Mesendoderm (in vitro differentiated cells): ENCODE measurements around the gene CPAMD8.
"Not testable (repeated sequence)": the region's sequence is repeated elsewhere in the genome, so short reads cannot be mapped to it uniquely, and the experiment has no call there.

Experiments
- DNase-seq: peaks from one replicate; pipeline ENCODE4 v3.0.0; 2013
- H2AK5ac ChIP-seq: 2 replicates; pipeline ENCODE4 v1.6.1; 2013; ENCODE audit warnings: low read length, inconsistent platforms
- H2BK120ac ChIP-seq: 2 replicates; pipeline ENCODE4 v1.6.1; 2013; ENCODE audit warnings: low read depth, mild to moderate bottlenecking, low read length, moderate library complexity, mixed read lengths
- H2BK15ac ChIP-seq: replicated peaks from 2 replicates; pipeline ENCODE4 v1.6.1; 2013; ENCODE audit warnings: low read depth, mild to moderate bottlenecking, moderate library complexity
- H2BK5ac ChIP-seq: 2 replicates; pipeline ENCODE4 v1.6.1; 2013; ENCODE audit warnings: low read length, inconsistent platforms
- H3K18ac ChIP-seq: 2 replicates; pipeline ENCODE4 v1.6.1; 2013; ENCODE audit warnings: mild to moderate bottlenecking, low read length, mixed read lengths
- H3K23ac ChIP-seq: one replicate; pipeline ENCODE4 v1.6.1; 2013; ENCODE audit warnings: low read length
- H3K27ac ChIP-seq: 2 replicates; pipeline ENCODE4 v1.5.1; 2013; ENCODE audit warnings: low read depth, mild to moderate bottlenecking, inconsistent platforms, low read length, moderate library complexity
- H3K27me3 ChIP-seq: 2 replicates; pipeline ENCODE4 v1.6.1; 2013; ENCODE audit warnings: low read length, control low read depth, mild to moderate bottlenecking, inconsistent platforms; ENCODE audit not compliant: insufficient read depth, poor library complexity
- H3K36me3 ChIP-seq: 2 replicates; pipeline ENCODE4 v1.6.1; 2013; ENCODE audit warnings: low read length, inconsistent platforms; ENCODE audit not compliant: control insufficient read depth, insufficient read depth
- H3K4ac ChIP-seq: one replicate; pipeline ENCODE4 v1.6.1; 2013; ENCODE audit warnings: low read depth, mild to moderate bottlenecking, low read length, moderate library complexity
- H3K4me1 ChIP-seq: 2 replicates; pipeline ENCODE4 v1.6.1; 2013; ENCODE audit warnings: low read depth, low read length, inconsistent platforms; ENCODE audit not compliant: control insufficient read depth
- H3K4me2 ChIP-seq: 2 replicates; pipeline ENCODE4 v1.6.1; 2013; ENCODE audit warnings: low read length
- H3K4me3 ChIP-seq: 2 replicates; pipeline ENCODE4 v1.5.1; 2013; ENCODE audit warnings: mild to moderate bottlenecking, low read length
- H3K56ac ChIP-seq: one replicate; pipeline ENCODE4 v1.6.1; 2013; ENCODE audit warnings: low read length
- H3K79me1 ChIP-seq: 2 replicates; pipeline ENCODE4 v1.6.1; 2013; ENCODE audit warnings: low read length, inconsistent platforms
- H3K79me2 ChIP-seq: 2 replicates; pipeline ENCODE4 v1.6.1; 2013; ENCODE audit warnings: mild to moderate bottlenecking, low read length; ENCODE audit not compliant: control insufficient read depth, insufficient read depth
- H3K9ac ChIP-seq: 2 replicates; pipeline ENCODE4 v1.6.1; 2013; ENCODE audit warnings: low read length, inconsistent platforms
- H4K5ac ChIP-seq: one replicate; pipeline ENCODE4 v1.6.1; 2013; ENCODE audit warnings: low read length
- H4K8ac ChIP-seq: one replicate; pipeline ENCODE4 v1.6.1; 2013; ENCODE audit warnings: low read depth, mild to moderate bottlenecking, control low read depth, low read length, moderate library complexity
- WGBS: extraction: QIAGEN DNeasy Blood & Tissue Kit; methylation state at CpG from one replicate; pipeline ENCODE4 v1.1.7; 2013; ENCODE audit warnings: low lambda C conversion rate, missing lambda C conversion rate; ENCODE audit not compliant: insufficient coverage; ENCODE audit errors: extremely low coverage; 5-methylcytosine and 5-hydroxymethylcytosine counted together

CPAMD8 gene

DNA sequence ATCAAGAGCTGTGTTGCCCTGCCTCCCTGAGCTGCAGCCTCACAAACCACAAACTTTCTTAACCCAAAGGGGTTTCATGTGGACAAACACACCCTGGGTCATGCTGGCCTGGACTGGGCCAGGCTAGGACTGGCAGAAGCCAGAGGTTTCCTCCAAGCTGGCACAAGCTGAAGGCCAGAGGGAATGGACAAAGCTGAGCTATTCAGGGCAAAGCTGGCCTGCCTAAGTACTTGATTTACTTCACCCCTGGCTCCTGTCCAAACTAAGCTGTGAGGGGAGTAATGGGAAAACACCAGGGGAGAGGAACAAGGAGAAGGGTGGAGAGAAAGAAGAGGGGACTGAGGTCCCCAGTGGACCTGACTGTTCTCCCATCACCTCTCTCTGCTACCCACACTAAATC, 6.2 kb downstream of the CPAMD8 start:
- no peak overlapping the region for H2BK15ac ChIP-seq
- DNase-seq = no peak

DNA sequence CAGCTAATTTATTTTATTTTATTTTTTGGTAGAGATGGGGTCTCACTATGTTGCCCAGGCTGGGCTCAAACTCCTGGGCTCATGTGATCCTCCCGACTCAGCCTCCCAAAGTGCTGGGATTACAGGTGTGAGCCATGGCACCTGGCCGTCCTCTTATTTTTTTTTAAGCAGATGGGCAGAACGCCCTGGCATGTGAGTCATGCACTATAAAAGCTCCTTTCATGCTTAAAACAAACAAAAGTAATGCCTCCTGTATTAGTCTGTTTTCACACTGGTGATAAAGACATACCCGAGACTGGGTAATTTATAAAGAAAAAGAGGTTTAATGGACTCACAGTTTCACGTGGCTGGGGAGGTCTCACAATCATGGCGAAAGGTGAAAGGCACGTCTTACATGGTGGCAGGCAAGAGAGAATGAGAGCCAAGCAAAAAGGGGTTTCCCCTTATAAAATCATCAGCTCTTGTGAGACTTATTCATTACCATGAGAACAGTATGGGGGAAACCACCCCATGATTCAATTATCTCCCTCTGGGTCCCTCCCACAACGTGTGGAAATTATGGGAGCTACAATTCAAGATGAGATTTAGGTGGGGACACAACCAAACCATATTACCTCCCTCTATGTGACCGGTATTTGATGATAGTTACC, 12.3 kb downstream of the CPAMD8 start:
- H3K36me3 ChIP-seq, H4K5ac ChIP-seq, H3K18ac ChIP-seq, H2AK5ac ChIP-seq, H3K4me3 ChIP-seq, H3K9ac ChIP-seq, H3K56ac ChIP-seq, H3K4me1 ChIP-seq, H3K27me3 ChIP-seq, H3K79me2 ChIP-seq, H3K4me2 ChIP-seq, H2BK5ac ChIP-seq, H2BK120ac ChIP-seq, DNase-seq, H3K23ac ChIP-seq, H4K8ac ChIP-seq, H3K27ac ChIP-seq, H3K79me1 ChIP-seq, H2BK15ac ChIP-seq, H3K4ac ChIP-seq: not testable (repeated sequence)
- no CpG with 5 or more reads among the region's 9 CpGs for WGBS

More for the DNA sequence above, 6.2 kb downstream of the CPAMD8 start:
- Histone ChIP-seq H3K79me1 (no peaks in the 10 kb centered on the region), H2BK120ac (no peak overlapping the region), H3K36me3 (no peaks in the 10 kb centered on the region), H3K4me2 (no peak overlapping the region), H2BK5ac (no peak overlapping the region), H3K56ac (no peak overlapping the region), H4K8ac (no peak overlapping the region), H3K27ac (no peak overlapping the region), H3K27me3 (no peaks in the 10 kb centered on the region), H3K79me2 (no peaks in the 10 kb centered on the region), H3K23ac (no peak overlapping the region), H3K9ac (no peak overlapping the region), H3K4me1 (no peaks in the 10 kb centered on the region), H2AK5ac (no peak overlapping the region), H3K18ac (no peak overlapping the region), H4K5ac (no peak overlapping the region), H3K4me3 (no peak overlapping the region), H3K4ac (no peak overlapping the region)

DNA sequence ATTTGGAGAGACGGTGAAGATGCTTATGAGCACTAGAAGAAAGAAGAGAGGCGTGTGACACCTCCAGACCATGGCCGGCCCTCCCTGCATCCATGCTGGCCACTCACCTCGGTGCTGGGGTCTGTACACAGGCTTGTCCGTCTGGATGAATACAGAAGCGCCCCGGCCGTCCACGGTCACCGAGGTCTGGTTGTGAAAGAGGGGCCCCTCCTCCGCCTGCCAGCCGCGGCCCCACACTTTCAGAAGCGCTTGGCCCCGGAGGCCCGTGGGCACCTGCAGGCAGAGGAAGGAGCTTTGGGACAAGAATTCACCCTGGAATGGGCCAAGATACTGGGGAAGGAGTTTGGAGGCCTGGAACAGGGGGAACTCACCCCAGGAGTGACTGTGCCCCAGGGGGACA, 15.1 kb downstream of the CPAMD8 start:
- H3K4ac ChIP-seq = no peak overlapping the region
- no peak overlapping the region for H2BK120ac ChIP-seq
- no peaks in the 10 kb centered on the region for H3K79me1 ChIP-seq
- no peak for DNase-seq
- no peak overlapping the region for H3K18ac ChIP-seq
- no peaks in the 10 kb centered on the region for H3K36me3 ChIP-seq
- no peak overlapping the region for H3K56ac ChIP-seq
- H3K4me1 ChIP-seq = no peaks in the 10 kb centered on the region
- no peak overlapping the region for H4K5ac ChIP-seq
- no peak overlapping the region for H3K4me3 ChIP-seq
- no peak overlapping the region for H3K27ac ChIP-seq
- H3K9ac ChIP-seq = no peak overlapping the region
- no peak overlapping the region for H2BK15ac ChIP-seq
- no peak overlapping the region for H2AK5ac ChIP-seq
- no peak overlapping the region for H2BK5ac ChIP-seq
- no CpG with 5 or more reads among the region's 16 CpGs for WGBS
- no peak overlapping the region for H4K8ac ChIP-seq
- H3K79me2 ChIP-seq = no peaks in the 10 kb centered on the region
- no peak overlapping the region for H3K4me2 ChIP-seq
- no peak overlapping the region for H3K23ac ChIP-seq
- no peaks in the 10 kb centered on the region for H3K27me3 ChIP-seq

DNA sequence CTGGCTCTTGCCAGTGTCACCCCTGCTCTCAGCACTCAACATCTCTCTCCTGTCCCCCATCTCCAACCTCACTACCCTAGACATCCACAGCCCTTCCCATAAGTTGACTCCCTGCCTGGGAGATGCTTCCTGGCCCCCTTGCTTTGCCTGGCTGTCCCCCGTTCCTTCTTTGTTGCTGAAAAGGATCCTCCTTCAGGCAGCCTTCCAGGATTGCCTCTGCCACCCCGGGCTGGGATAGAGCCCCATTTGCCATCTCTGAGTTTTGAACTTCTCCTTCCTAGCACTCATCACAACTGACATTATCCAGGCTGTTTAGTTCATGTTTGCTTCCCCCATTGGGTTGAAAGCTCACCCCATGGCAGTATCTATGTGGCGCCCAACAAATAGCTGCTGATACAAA, 20.0 kb downstream of the CPAMD8 start:
- Histone ChIP-seq H3K4me1 (no peaks in the 10 kb centered on the region), H3K27me3 (no peaks in the 10 kb centered on the region), H3K56ac (no peak overlapping the region), H3K27ac (no peak overlapping the region), H4K5ac (no peak overlapping the region), H3K4ac (no peak overlapping the region), H2BK15ac (no peak overlapping the region), H2AK5ac (no peak overlapping the region), H3K36me3 (no peaks in the 10 kb centered on the region), H3K23ac (no peak overlapping the region), H3K79me1 (no peaks in the 10 kb centered on the region), H3K4me2 (no peak overlapping the region), H3K79me2 (no peaks in the 10 kb centered on the region), H3K18ac (no peak overlapping the region), H2BK5ac (no peak overlapping the region), H4K8ac (no peak overlapping the region), H3K9ac (no peak overlapping the region), H2BK120ac (no peak overlapping the region), H3K4me3 (no peak overlapping the region)
- no peak for DNase-seq
- WGBS = no CpG with 5 or more reads among the region's 3 CpGs

DNA sequence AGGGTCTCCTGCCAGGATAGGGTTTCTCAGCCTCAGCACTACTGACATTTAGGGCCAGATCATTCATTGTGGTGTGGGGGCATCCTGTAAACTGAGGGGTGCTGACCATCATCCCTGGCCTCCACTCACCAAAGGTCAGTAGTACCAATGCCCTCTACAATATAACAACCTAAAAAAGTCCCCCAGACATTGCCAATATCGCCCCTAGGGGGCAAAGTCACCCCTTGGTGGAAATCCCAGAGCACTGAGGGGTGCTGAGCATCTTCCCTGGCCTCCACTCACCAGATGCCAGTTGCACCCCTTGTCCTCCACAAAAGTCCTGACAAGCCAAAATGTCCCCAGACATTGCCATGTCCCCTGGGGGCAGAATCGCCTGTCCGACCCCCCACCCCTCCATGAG, 21.6 kb downstream of the CPAMD8 start:
- Histone ChIP-seq H3K4me1 (no peaks in the 10 kb centered on the region), H3K27ac (no peak overlapping the region), H3K4me3 (no peak overlapping the region), H3K18ac (no peak overlapping the region), H3K9ac (no peak overlapping the region), H3K4me2 (no peak overlapping the region), H3K4ac (no peak overlapping the region), H2AK5ac (no peak overlapping the region), H3K27me3 (no peaks in the 10 kb centered on the region), H3K56ac (no peak overlapping the region), H3K23ac (no peak overlapping the region), H3K79me2 (no peaks in the 10 kb centered on the region), H4K5ac (no peak overlapping the region), H4K8ac (no peak overlapping the region), H3K79me1 (no peaks in the 10 kb centered on the region), H3K36me3 (no peaks in the 10 kb centered on the region), H2BK120ac (no peak overlapping the region), H2BK5ac (no peak overlapping the region), H2BK15ac (no peak overlapping the region)
- no CpG with 5 or more reads among the region's 3 CpGs for whole genome bisulfite sequencing
- no peak for DNase-seq

DNA sequence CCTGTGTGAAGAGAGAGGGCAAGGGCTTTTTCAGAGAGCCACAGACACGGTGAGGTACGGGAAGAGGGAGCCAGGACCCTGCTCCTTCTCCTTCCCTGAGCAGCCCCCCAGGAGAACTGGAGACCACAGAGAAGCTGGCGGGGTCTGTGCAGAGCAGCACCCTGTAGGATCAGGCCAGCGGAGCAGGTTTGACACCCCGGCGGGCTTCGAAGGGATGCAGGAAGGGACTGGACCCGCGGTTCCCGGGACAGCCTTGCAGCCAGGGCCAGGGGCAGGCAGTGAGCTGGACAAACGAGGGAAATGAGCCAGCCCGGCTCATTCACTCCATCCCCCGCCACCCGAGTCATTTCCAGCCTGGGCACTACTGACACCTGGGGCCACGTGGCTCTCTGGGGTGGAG, 22.2 kb downstream of the CPAMD8 start:
- no peak overlapping the region for H4K5ac ChIP-seq
- no peak overlapping the region for H3K18ac ChIP-seq
- H3K4me1 ChIP-seq = no peaks in the 10 kb centered on the region
- no peak overlapping the region for H3K56ac ChIP-seq
- H3K23ac ChIP-seq = no peak overlapping the region
- H2AK5ac ChIP-seq = no peak overlapping the region
- H3K4ac ChIP-seq = no peak overlapping the region
- no peaks in the 10 kb centered on the region for H3K36me3 ChIP-seq
- no CpG with 5 or more reads among the region's 15 CpGs for WGBS
- no peak overlapping the region for H2BK5ac ChIP-seq
- no peak overlapping the region for H4K8ac ChIP-seq
- no peak overlapping the region for H3K4me2 ChIP-seq
- no peaks in the 10 kb centered on the region for H3K27me3 ChIP-seq
- H2BK15ac ChIP-seq = no peak overlapping the region
- no peaks in the 10 kb centered on the region for H3K79me2 ChIP-seq
- no peak for DNase-seq
- H2BK120ac ChIP-seq = no peak overlapping the region
- H3K27ac ChIP-seq = no peak overlapping the region
- H3K4me3 ChIP-seq = no peak overlapping the region
- H3K9ac ChIP-seq = no peak overlapping the region
- H3K79me1 ChIP-seq = no peaks in the 10 kb centered on the region
